OCI-LY1 (cell line): ENCODE results near the gene FNIP2.
"Not testable (repeated sequence)": the region's sequence is repeated elsewhere in the genome, so short reads cannot be mapped to it uniquely, and the experiment has no call there.

Source experiments
- EZH2 ChIP-seq: fragments of 200-600 bp; sonication (generic), shearing (Covaris generic); IDR thresholded peaks from 2 replicates; pipeline ENCODE4 v1.8.0; 2017; ENCODE audit warnings: borderline replicate concordance, mixed run types, mild to moderate bottlenecking, antibody characterized with exemption, low read length, moderate library complexity, mixed read lengths
- TF ChIP-seq, protein P1 (sequence below): fragments of 200-600 bp; sonication (generic), shearing (Covaris generic); IDR thresholded peaks from 2 replicates; pipeline ENCODE4 v1.5.1; 2017; ENCODE audit warnings: mild to moderate bottlenecking, antibody characterized with exemption, low read length, moderate library complexity, mixed read lengths

DNA sequence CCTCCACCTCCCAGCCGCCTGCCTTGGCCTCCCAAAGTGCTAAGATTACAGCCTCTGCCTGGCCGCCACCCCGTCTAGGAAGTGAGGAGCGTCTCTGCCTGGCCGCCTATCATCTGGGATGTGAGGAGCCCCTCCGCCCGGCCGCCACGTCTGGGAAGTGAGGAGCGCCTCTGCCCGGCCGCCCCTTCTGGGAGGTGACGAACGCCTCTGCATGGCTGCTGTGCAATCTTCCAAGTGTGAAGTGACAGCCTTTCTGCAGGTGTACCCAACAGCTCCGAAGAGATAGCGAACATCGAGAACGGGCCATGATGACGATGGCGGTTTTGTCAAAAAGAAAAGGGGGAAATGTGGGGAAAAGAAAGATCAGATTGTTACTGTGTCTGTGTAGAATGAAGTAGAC lies 9.3 kb upstream of the FNIP2 start:
- not testable (repeated sequence) for TF ChIP-seq EZH2
- TF ChIP-seq, protein P1, sequence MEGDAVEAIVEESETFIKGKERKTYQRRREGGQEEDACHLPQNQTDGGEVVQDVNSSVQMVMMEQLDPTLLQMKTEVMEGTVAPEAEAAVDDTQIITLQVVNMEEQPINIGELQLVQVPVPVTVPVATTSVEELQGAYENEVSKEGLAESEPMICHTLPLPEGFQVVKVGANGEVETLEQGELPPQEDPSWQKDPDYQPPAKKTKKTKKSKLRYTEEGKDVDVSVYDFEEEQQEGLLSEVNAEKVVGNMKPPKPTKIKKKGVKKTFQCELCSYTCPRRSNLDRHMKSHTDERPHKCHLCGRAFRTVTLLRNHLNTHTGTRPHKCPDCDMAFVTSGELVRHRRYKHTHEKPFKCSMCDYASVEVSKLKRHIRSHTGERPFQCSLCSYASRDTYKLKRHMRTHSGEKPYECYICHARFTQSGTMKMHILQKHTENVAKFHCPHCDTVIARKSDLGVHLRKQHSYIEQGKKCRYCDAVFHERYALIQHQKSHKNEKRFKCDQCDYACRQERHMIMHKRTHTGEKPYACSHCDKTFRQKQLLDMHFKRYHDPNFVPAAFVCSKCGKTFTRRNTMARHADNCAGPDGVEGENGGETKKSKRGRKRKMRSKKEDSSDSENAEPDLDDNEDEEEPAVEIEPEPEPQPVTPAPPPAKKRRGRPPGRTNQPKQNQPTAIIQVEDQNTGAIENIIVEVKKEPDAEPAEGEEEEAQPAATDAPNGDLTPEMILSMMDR = not testable (repeated sequence)
